ENCODE data around the gene TMEM95. TPM values are rescaled to one million over a fixed set of nuclear protein-coding genes. Genes with fewer than 3 reads are reported as not detected.
A peak's percentile ranks its signal among the peaks of the same experiment; 100 is the strongest.

Gene TMEM95
- total and polyA plus RNA-seq, 2 experiments from 2014 or later, result not detected

DNA sequence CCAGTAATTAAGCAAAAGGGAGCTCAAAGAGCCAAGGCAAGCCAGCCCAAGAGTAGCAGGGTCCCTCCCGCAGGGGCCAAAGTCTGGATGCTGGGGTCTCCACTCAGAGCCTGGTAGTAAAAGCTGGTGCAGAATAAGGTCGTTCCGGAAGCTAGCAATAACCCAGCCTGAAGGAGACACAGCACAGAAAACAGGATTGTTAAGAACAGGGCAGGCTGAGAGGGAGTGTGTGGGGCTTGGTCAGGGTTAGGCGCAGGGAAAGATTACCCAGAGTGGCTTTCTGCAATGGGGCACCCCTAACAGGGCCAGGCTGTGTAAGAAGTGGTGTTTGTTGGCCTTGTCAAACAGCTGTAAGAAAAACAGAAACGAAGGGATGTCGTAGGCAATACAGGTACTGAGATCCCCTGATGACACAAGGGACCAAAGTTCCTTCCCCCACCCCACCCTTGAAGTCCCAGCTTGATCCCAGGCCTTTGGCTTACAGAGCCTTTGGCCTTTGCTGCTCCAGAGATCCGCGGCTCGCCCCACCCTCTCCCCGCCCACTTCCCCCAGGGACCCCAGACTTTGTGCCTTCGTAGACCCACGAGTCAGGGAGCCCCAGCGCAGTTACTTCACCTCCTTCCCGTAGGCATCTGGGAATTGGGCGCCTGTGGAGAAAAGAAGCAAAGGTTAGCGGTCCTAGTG is 48.2 kb downstream of the TMEM95 start:
- peaks cover 3% of the 10 kb centered on the region; the same call in 1 of the 2 replicates for H3K36me3 ChIP-seq (ENCODE audit: insufficient read depth)
- H3K4me3 Mint-ChIP-seq, result peak overlapping the region; percentile 87
- peak overlapping the region; percentile 29 for H3K27ac Mint-ChIP-seq
- peaks cover 24% of the 10 kb centered on the region for H3K4me1 Mint-ChIP-seq
- no peaks in the 10 kb centered on the region for H3K27me3 ChIP-seq (ENCODE audit: insufficient read depth)
- DNase-seq (ENCODE audit: low spot score) (peak; percentile 78), ATAC-seq (peak; percentile 25)
- peak overlapping the region; percentile 73 for H3K4me2 ChIP-seq
- peaks cover 8% of the 10 kb centered on the region; the same call in 2 of the 3 replicates for H3K36me3 Mint-ChIP-seq (ENCODE audit: low read depth)
- H3K4me1 ChIP-seq (ENCODE audit: insufficient read depth), result peaks cover 24% of the 10 kb centered on the region
- H3K27me3 Mint-ChIP-seq (ENCODE audit: insufficient read depth, low read depth, poor library complexity), result peaks cover 11% of the 10 kb centered on the region
- TF ChIP-seq, protein P1, sequence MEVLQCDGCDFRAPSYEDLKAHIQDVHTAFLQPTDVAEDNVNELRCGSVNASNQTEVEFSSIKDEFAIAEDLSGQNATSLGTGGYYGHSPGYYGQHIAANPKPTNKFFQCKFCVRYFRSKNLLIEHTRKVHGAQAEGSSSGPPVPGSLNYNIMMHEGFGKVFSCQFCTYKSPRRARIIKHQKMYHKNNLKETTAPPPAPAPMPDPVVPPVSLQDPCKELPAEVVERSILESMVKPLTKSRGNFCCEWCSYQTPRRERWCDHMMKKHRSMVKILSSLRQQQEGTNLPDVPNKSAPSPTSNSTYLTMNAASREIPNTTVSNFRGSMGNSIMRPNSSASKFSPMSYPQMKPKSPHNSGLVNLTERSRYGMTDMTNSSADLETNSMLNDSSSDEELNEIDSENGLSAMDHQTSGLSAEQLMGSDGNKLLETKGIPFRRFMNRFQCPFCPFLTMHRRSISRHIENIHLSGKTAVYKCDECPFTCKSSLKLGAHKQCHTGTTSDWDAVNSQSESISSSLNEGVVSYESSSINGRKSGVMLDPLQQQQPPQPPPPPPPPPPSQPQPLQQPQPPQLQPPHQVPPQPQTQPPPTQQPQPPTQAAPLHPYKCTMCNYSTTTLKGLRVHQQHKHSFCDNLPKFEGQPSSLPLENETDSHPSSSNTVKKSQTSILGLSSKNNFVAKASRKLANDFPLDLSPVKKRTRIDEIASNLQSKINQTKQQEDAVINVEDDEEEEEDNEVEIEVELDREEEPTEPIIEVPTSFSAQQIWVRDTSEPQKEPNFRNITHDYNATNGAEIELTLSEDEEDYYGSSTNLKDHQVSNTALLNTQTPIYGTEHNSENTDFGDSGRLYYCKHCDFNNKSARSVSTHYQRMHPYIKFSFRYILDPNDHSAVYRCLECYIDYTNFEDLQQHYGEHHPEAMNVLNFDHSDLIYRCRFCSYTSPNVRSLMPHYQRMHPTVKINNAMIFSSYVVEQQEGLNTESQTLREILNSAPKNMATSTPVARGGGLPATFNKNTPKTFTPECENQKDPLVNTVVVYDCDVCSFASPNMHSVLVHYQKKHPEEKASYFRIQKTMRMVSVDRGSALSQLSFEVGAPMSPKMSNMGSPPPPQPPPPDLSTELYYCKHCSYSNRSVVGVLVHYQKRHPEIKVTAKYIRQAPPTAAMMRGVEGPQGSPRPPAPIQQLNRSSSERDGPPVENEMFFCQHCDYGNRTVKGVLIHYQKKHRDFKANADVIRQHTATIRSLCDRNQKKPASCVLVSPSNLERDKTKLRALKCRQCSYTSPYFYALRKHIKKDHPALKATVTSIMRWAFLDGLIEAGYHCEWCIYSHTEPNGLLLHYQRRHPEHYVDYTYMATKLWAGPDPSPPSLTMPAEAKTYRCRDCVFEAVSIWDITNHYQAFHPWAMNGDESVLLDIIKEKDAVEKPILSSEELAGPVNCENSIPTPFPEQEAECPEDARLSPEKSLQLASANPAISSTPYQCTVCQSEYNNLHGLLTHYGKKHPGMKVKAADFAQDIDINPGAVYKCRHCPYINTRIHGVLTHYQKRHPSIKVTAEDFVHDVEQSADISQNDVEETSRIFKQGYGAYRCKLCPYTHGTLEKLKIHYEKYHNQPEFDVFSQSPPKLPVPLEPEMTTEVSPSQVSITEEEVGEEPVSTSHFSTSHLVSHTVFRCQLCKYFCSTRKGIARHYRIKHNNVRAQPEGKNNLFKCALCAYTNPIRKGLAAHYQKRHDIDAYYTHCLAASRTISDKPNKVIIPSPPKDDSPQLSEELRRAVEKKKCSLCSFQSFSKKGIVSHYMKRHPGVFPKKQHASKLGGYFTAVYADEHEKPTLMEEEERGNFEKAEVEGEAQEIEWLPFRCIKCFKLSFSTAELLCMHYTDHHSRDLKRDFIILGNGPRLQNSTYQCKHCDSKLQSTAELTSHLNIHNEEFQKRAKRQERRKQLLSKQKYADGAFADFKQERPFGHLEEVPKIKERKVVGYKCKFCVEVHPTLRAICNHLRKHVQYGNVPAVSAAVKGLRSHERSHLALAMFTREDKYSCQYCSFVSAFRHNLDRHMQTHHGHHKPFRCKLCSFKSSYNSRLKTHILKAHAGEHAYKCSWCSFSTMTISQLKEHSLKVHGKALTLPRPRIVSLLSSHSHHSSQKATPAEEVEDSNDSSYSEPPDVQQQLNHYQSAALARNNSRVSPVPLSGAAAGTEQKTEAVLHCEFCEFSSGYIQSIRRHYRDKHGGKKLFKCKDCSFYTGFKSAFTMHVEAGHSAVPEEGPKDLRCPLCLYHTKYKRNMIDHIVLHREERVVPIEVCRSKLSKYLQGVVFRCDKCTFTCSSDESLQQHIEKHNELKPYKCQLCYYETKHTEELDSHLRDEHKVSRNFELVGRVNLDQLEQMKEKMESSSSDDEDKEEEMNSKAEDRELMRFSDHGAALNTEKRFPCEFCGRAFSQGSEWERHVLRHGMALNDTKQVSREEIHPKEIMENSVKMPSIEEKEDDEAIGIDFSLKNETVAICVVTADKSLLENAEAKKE (CRISPR knock-in tag; IDR thresholded peaks at IDR 0.05), result no peak
- TF ChIP-seq, protein P2, sequence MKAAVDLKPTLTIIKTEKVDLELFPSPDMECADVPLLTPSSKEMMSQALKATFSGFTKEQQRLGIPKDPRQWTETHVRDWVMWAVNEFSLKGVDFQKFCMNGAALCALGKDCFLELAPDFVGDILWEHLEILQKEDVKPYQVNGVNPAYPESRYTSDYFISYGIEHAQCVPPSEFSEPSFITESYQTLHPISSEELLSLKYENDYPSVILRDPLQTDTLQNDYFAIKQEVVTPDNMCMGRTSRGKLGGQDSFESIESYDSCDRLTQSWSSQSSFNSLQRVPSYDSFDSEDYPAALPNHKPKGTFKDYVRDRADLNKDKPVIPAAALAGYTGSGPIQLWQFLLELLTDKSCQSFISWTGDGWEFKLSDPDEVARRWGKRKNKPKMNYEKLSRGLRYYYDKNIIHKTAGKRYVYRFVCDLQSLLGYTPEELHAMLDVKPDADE (IDR thresholded peaks at IDR 0.05), result 0 out of 2 replicates have a peak, but pooled peaks have one; percentile 9
- no peaks in the 10 kb centered on the region for H3K9me2 ChIP-seq (ENCODE audit: insufficient read depth)
- peaks cover 14% of the 10 kb centered on the region for H3K79me2 ChIP-seq (replicated peaks; ENCODE audit: insufficient read depth)
- no peaks in the 10 kb centered on the region for H3K9me3 Mint-ChIP-seq
- peak overlapping the region; percentile 68 for H3K4me3 ChIP-seq
- peaks cover 27% of the 10 kb centered on the region for H3F3A ChIP-seq (replicated peaks; ENCODE audit: low read depth)
- peak overlapping the region; percentile 78; the same call in 1 of the 2 replicates for H3K27ac ChIP-seq (ENCODE audit: low read depth)
- H2AFZ ChIP-seq, result no peak overlapping the region
- peaks cover 12% of the 10 kb centered on the region; the same call in 1 of the 2 replicates for H4K20me1 ChIP-seq (replicated peaks; ENCODE audit: insufficient read depth)

DNA sequence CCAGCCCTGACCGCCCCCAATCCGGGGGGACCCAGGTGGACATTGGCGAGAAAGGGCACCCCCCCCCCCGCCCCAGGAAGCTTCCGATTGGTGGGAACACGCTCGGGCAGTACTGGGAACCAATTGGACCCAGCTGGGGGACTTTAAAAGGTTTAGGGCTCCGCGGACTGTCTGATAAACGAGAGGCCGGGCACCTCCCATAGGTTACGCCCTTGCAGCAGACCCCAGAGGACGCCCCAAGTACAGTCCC is 48.7 kb downstream of the TMEM95 start:
- H3K79me2 ChIP-seq (replicated peaks; ENCODE audit: insufficient read depth), result peaks cover 14% of the 10 kb centered on the region
- peaks cover 12% of the 10 kb centered on the region for H4K20me1 ChIP-seq (replicated peaks; ENCODE audit: insufficient read depth)
- Mint-ChIP-seq H3K4me1 (peaks cover 24% of the 10 kb centered on the region), H3K9me3 (no peaks in the 10 kb centered on the region), H3K36me3 (ENCODE audit: low read depth) (peaks cover 8% of the 10 kb centered on the region; the same call in 2 of the 3 replicates), H3K27ac (peak overlapping the region; percentile 91), H3K4me3 (peak overlapping the region; percentile 87), H3K27me3 (ENCODE audit: insufficient read depth, low read depth, poor library complexity) (peaks cover 11% of the 10 kb centered on the region)
- H3K27me3 ChIP-seq (ENCODE audit: insufficient read depth), result no peaks in the 10 kb centered on the region
- no peak overlapping the region for H2AFZ ChIP-seq
- H3F3A ChIP-seq (replicated peaks; ENCODE audit: low read depth), result peaks cover 27% of the 10 kb centered on the region
- peaks cover 3% of the 10 kb centered on the region; the same call in 1 of the 2 replicates for H3K36me3 ChIP-seq (ENCODE audit: insufficient read depth)
- peak overlapping the region; percentile 73 for H3K4me2 ChIP-seq
- H3K4me1 ChIP-seq (ENCODE audit: insufficient read depth), result peaks cover 24% of the 10 kb centered on the region
- DNase-seq (ENCODE audit: low spot score), result no peak
- peak overlapping the region; percentile 68 for H3K4me3 ChIP-seq
- ATAC-seq, result peak; percentile 20
- peak overlapping the region; percentile 78; the same call in 1 of the 2 replicates for H3K27ac ChIP-seq (ENCODE audit: low read depth)
- H3K9me2 ChIP-seq (ENCODE audit: insufficient read depth), result no peaks in the 10 kb centered on the region
- TF ChIP-seq POLR2AphosphoS5 (IDR thresholded peaks at IDR 0.05; ENCODE audit: low read depth), result no peak
- TF ChIP-seq ZNF331 (CRISPR knock-in tag; IDR thresholded peaks at IDR 0.05; ENCODE audit: low read depth), result no peak
- TF ChIP-seq, protein P2 (IDR thresholded peaks at IDR 0.05), result no peak
- no peak for TF ChIP-seq NANOG (IDR thresholded peaks at IDR 0.05; ENCODE audit: borderline replicate concordance)
- TF ChIP-seq, protein P3, sequence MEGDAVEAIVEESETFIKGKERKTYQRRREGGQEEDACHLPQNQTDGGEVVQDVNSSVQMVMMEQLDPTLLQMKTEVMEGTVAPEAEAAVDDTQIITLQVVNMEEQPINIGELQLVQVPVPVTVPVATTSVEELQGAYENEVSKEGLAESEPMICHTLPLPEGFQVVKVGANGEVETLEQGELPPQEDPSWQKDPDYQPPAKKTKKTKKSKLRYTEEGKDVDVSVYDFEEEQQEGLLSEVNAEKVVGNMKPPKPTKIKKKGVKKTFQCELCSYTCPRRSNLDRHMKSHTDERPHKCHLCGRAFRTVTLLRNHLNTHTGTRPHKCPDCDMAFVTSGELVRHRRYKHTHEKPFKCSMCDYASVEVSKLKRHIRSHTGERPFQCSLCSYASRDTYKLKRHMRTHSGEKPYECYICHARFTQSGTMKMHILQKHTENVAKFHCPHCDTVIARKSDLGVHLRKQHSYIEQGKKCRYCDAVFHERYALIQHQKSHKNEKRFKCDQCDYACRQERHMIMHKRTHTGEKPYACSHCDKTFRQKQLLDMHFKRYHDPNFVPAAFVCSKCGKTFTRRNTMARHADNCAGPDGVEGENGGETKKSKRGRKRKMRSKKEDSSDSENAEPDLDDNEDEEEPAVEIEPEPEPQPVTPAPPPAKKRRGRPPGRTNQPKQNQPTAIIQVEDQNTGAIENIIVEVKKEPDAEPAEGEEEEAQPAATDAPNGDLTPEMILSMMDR (conservative IDR thresholded peaks at IDR 0.05; ENCODE audit: low read depth in 2 of 2), result no peak
- no peak for TF ChIP-seq JUNB (IDR thresholded peaks at IDR 0.05; ENCODE audit: unreplicated experiment)

Measured in GM23338 (cell line).